ENCODE measurements around the gene CNIH4.

GRCh38 chr1:224325959-224326358 lies 30.7 kb upstream of the CNIH4 start:
- TF ChIP-seq POLR2A (IDR thresholded peaks at IDR 0.05; ENCODE audit: low read depth, low read length) (no peak), MXI1 (IDR thresholded peaks at IDR 0.05; ENCODE audit: borderline replicate concordance, low read depth, low read length) (no peak), USF2 (IDR thresholded peaks at IDR 0.05; ENCODE audit: low read depth, low read length) (no peak), RAD21 (IDR thresholded peaks at IDR 0.05; ENCODE audit: low read length) (no peak), CEBPB (IDR thresholded peaks at IDR 0.05; ENCODE audit: low read depth, low read length) (no peak), MAZ (IDR thresholded peaks at IDR 0.05; ENCODE audit: borderline replicate concordance, low read depth, low read length) (no peak), SMC3 (IDR thresholded peaks at IDR 0.05; ENCODE audit: low read depth, low read length) (no peak), BHLHE40 (IDR thresholded peaks at IDR 0.05; ENCODE audit: low read depth, low read length) (no peak), RFX5 (IDR thresholded peaks at IDR 0.05; ENCODE audit: low read depth, low read length) (no peak), RCOR1 (IDR thresholded peaks at IDR 0.05; ENCODE audit: insufficient replicate concordance, low read length) (no peak), ELK1 (IDR thresholded peaks at IDR 0.05; ENCODE audit: borderline replicate concordance, low read depth, low read length) (no peak)
- TF ChIP-seq, protein P1, sequence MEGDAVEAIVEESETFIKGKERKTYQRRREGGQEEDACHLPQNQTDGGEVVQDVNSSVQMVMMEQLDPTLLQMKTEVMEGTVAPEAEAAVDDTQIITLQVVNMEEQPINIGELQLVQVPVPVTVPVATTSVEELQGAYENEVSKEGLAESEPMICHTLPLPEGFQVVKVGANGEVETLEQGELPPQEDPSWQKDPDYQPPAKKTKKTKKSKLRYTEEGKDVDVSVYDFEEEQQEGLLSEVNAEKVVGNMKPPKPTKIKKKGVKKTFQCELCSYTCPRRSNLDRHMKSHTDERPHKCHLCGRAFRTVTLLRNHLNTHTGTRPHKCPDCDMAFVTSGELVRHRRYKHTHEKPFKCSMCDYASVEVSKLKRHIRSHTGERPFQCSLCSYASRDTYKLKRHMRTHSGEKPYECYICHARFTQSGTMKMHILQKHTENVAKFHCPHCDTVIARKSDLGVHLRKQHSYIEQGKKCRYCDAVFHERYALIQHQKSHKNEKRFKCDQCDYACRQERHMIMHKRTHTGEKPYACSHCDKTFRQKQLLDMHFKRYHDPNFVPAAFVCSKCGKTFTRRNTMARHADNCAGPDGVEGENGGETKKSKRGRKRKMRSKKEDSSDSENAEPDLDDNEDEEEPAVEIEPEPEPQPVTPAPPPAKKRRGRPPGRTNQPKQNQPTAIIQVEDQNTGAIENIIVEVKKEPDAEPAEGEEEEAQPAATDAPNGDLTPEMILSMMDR (conservative IDR thresholded peaks at IDR 0.05; ENCODE audit: low read depth, low read length), result no peak
